HepG2 (cell line): ENCODE results near the gene LAS1L. TPM values are rescaled to one million over a fixed set of nuclear protein-coding genes. Genes with fewer than 3 reads are reported as not detected.
A peak's percentile ranks its signal among the peaks of the same experiment; 100 is the strongest.

Experiments
- AGO2 ChIP-seq: fragments of 200-400 bp; formaldehyde crosslinking; optimal IDR thresholded peaks from 2 replicates; pipeline ENCODE3; 2017; ENCODE audit warnings: mild to moderate bottlenecking, low read depth, low read length, moderate library complexity
- DMAP1 ChIP-seq: IDR thresholded peaks from 2 replicates; pipeline ENCODE4 v1.6.1; 2016
- DR1 ChIP-seq: sonication (generic); formaldehyde crosslinking; IDR thresholded peaks from 2 replicates; pipeline ENCODE4 v1.8.0; 2021; ENCODE audit warnings: mild to moderate bottlenecking, missing genetic modification reagents, inconsistent platforms
- E2F1 ChIP-seq: sonication (generic); formaldehyde crosslinking; IDR thresholded peaks from 2 replicates; pipeline ENCODE4 v1.5.0; 2020; ENCODE audit warnings: missing genetic modification reagents
- EHMT2 ChIP-seq: fragments of 200-600 bp; sonication (generic); IDR thresholded peaks from 2 replicates; pipeline ENCODE4 v1.7.0; 2017; ENCODE audit warnings: antibody characterized with exemption, low read depth, low read length, borderline replicate concordance
- IKZF5 ChIP-seq: IDR thresholded peaks from 2 replicates; pipeline ENCODE4 v1.6.1; 2018; ENCODE audit warnings: missing genetic modification reagents, mild to moderate bottlenecking, missing compliant biosample characterization
- IRF2 ChIP-seq: IDR thresholded peaks from 2 replicates; pipeline ENCODE4 v1.6.1; 2018; ENCODE audit warnings: missing genetic modification reagents, missing compliant biosample characterization
- MAX ChIP-seq: IDR thresholded peaks from 2 replicates; pipeline ENCODE4 v1.6.1; 2012; ENCODE audit warnings: inconsistent platforms
- MLLT10 ChIP-seq: sonication (generic); formaldehyde crosslinking; IDR thresholded peaks from 2 replicates; pipeline ENCODE4 v1.4.0; 2020; ENCODE audit warnings: missing genetic modification reagents
- MXD1 ChIP-seq: sonication (generic); formaldehyde crosslinking; IDR thresholded peaks from 2 replicates; pipeline ENCODE4 v1.4.0; 2020; ENCODE audit warnings: mild to moderate bottlenecking, missing genetic modification reagents
- MYC ChIP-seq: sonication (generic); formaldehyde crosslinking; IDR thresholded peaks from 2 replicates; pipeline ENCODE4 v1.9.0; 2021; ENCODE audit warnings: missing genetic modification reagents, borderline replicate concordance
- NR2C2 ChIP-seq: sonication (generic); formaldehyde crosslinking; IDR thresholded peaks from 2 replicates; pipeline ENCODE4 v1.4.0; 2020; ENCODE audit warnings: missing genetic modification reagents, mild to moderate bottlenecking, moderate library complexity, borderline replicate concordance
- PAF1 ChIP-seq: IDR thresholded peaks from 2 replicates; pipeline ENCODE4 v1.6.1; 2016; ENCODE audit warnings: missing genetic modification reagents, missing compliant biosample characterization
- PHF8 ChIP-seq: sonication (generic); formaldehyde crosslinking; IDR thresholded peaks from 2 replicates; pipeline ENCODE4 v1.5.0; 2020; ENCODE audit warnings: missing genetic modification reagents
- POLR2AphosphoS2 ChIP-seq: IDR thresholded peaks from 2 replicates; pipeline ENCODE4 v1.6.1; 2011; ENCODE audit warnings: low read depth, low read length, improper control_type of control experiment
- RNF2 ChIP-seq: fragments of 450-650 bp; conservative IDR thresholded peaks from 2 replicates; pipeline ENCODE4 v1.6.1; 2016; ENCODE audit warnings: low read depth
- SIN3A ChIP-seq: IDR thresholded peaks from 2 replicates; pipeline ENCODE4 v1.6.1; 2011; ENCODE audit warnings: low read depth, mild to moderate bottlenecking, control low read depth, low read length, borderline replicate concordance
- SP2 ChIP-seq: sonication (generic); formaldehyde crosslinking; IDR thresholded peaks from 2 replicates; pipeline ENCODE4 v1.5.1; 2020; ENCODE audit warnings: mild to moderate bottlenecking, missing genetic modification reagents
- TEAD3 ChIP-seq: optimal IDR thresholded peaks from 2 replicates; pipeline ENCODE3; 2016; ENCODE audit warnings: borderline replicate concordance
- ZIK1 ChIP-seq: sonication (generic); formaldehyde crosslinking; IDR thresholded peaks from 2 replicates; pipeline ENCODE4 v1.5.0; 2020; ENCODE audit warnings: mild to moderate bottlenecking, low read depth, missing genetic modification reagents, borderline replicate concordance
- ZNF292 ChIP-seq: sonication (generic); formaldehyde crosslinking; IDR thresholded peaks from 2 replicates; pipeline ENCODE4 v1.8.1; 2022; ENCODE audit warnings: mild to moderate bottlenecking, low read depth, missing genetic modification reagents, borderline replicate concordance
- ZNF501 ChIP-seq: sonication (generic); formaldehyde crosslinking; IDR thresholded peaks from 2 replicates; pipeline ENCODE4 v1.5.1; 2020; ENCODE audit warnings: mild to moderate bottlenecking, moderate library complexity, missing genetic modification reagents
- ZNF547 ChIP-seq: sonication (generic); formaldehyde crosslinking; IDR thresholded peaks from 2 replicates; pipeline ENCODE4 v1.5.1; 2020; ENCODE audit warnings: mild to moderate bottlenecking, missing genetic modification reagents
- ZNF704 ChIP-seq: sonication (generic); formaldehyde crosslinking; IDR thresholded peaks from 2 replicates; pipeline ENCODE4 v1.8.1; 2023; ENCODE audit warnings: mild to moderate bottlenecking, inconsistent platforms, moderate library complexity, missing genetic modification reagents, borderline replicate concordance
- ZNF790 ChIP-seq: sonication (generic); formaldehyde crosslinking; IDR thresholded peaks from 2 replicates; pipeline ENCODE4 v1.8.0; 2022; ENCODE audit warnings: missing genetic modification reagents, mild to moderate bottlenecking, borderline replicate concordance
- polyA plus RNA-seq, 8 experiments: library from polyadenylated mRNA; depleted of rRNA in 3 of 8; stranded (reverse) in 7 of 8; unstranded in 1 of 8; fragments of >200 nt; fragmentation: Illumina TruSeq in 4 of 8; extraction: Trizol in 4 of 8; gene quantifications; 2 replicates each; pipeline versions ENCODE4 v1.2.1 to v1.2.3, GENCODE V29; 2011 to 2016; ENCODE audit warnings: low read depth in 4 of 8, missing spikeins in 1 of 8, mixed read lengths in 1 of 8; ENCODE audit not compliant: insufficient read depth in 1 of 8
- total RNA-seq, 5 experiments: library from RNA; depleted of rRNA; stranded (reverse); fragments of >200 nt; fragmentation: Illumina TruSeq; extraction: Trizol; gene quantifications; 2 replicates each; pipeline ENCODE4 v1.2.3, GENCODE V29; 2016; ENCODE audit warnings: low read depth in 1 of 5

The LAS1L gene
- total and polyA plus RNA-seq, 2 of the 13 experiments (the other 11 are each of a cell fraction or from before 2014, with no cell fraction given), result 18.1 to 33.3 TPM

GRCh38 chrX:65534450-65535292 lies at the start of gene LAS1L (continued):
- TF ChIP-seq ZNF704 (CRISPR knock-in tag), result no peak
- TF ChIP-seq MLLT10 (CRISPR knock-in tag), result no peak
- TF ChIP-seq POLR2AphosphoS2, result no peak
- TF ChIP-seq SIN3A, result peak; percentile 70; the same call in 1 of the 2 replicates
- TF ChIP-seq ZNF292 (CRISPR knock-in tag), result 0 out of 2 replicates have a peak, but pooled peaks have one; percentile 25
- peak; percentile 39; the same call in 1 of the 2 replicates for TF ChIP-seq ZNF547
- peak; percentile 94 for TF ChIP-seq SP2 (CRISPR knock-in tag)
- TF ChIP-seq DMAP1, result 0 out of 2 replicates have a peak, but pooled peaks have one; percentile 37
- TF ChIP-seq MXD1 (CRISPR knock-in tag), result 0 out of 2 replicates have a peak, but pooled peaks have one; percentile 45
- TF ChIP-seq IKZF5, result no peak; the same call in 1 of the 2 replicates
- TF ChIP-seq TEAD3, result peak; percentile 29
- TF ChIP-seq ZIK1 (CRISPR knock-in tag), result no peak
- no peak for TF ChIP-seq PAF1 (CRISPR knock-in tag)
- peak; percentile 76 for TF ChIP-seq PHF8 (CRISPR knock-in tag)
- peak; percentile 27 for TF ChIP-seq AGO2
- peak; percentile 84; the same call in 1 of the 2 replicates for TF ChIP-seq EHMT2
- TF ChIP-seq E2F1, result peak; percentile 67
- TF ChIP-seq MYC (CRISPR knock-in tag), result peak; percentile 53; the same call in 1 of the 2 replicates
- peak; percentile 71 for TF ChIP-seq IRF2 (CRISPR knock-in tag)
- peak; percentile 59 for TF ChIP-seq DR1 (CRISPR knock-in tag)
- no peak for TF ChIP-seq ZNF790 (CRISPR knock-in tag)
- TF ChIP-seq MAX, result peak; percentile 75
- 0 out of 2 replicates have a peak, but pooled peaks have one; percentile 38 for TF ChIP-seq ZNF501 (CRISPR knock-in tag)
- peak; percentile 99 for TF ChIP-seq NR2C2 (CRISPR knock-in tag)
- TF ChIP-seq RNF2, result peak; percentile 52; the same call in 1 of the 2 replicates
